GM19438 (cell line): Measurements from ENCODE around the gene ZFP57.

Experiments
- ATAC-seq: cut with Tn5 transposase; IDR thresholded peaks from one replicate; pipeline ENCODE4 v1.9.1; 2021; ENCODE audit warnings: low read depth; ENCODE audit not compliant: unreplicated experiment

ZFP57 gene

GRCh38 chr6:29627755-29628418, 53.1 kb downstream of the ZFP57 start:
- no peak for ATAC-seq

DNA sequence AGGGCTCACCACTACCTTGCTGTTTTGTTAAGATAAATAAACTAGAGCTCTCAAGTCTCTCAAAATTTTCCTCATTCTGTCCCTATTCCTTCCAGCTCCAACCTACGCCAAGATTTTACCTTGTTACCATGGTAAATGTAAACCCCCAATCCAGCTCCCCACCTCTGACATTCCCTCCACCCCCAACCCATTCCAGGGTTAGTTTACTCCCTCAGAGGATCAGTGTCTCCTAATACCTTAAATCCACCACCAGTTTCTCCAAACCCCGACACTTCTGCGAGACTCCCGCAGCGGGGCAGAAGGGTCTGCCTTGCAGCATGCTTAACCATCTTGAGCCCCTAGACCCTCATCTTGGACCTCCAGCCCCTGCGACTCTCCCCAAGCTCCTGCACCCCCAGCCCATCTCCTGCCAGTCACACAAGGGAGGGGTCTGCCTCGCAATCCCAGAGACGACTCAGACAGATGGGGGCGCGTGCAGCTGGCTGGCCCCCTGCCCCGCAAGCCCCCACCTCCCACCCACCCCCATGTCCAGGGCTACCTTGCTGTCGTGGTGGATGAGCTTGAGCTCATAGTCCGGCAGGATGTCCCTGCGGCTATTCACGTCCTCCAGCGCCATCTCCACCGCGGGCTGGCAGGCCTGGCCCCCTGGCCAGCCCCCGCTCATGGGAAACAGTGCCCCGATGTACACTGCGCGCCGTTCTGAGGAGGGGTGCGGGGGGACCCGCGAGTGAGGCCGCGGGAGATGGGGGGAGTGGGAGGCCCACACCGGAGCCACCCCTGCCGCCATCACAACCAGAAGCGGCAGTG, 53.8 kb downstream of the ZFP57 start:
- no peak for ATAC-seq

- ATAC-seq, result no peak
These were observed 55.5 kb downstream of the ZFP57 start for GRCh38 chr6:29625337-29625930.

GRCh38 chr6:29624520-29624961, 56.4 kb downstream of the ZFP57 start:
- no peak for ATAC-seq
